ENCODE results near the gene PPM1E. TPM values are rescaled to one million over a fixed set of nuclear protein-coding genes. Genes with fewer than 3 reads are reported as not detected.

Gene PPM1E
- total RNA-seq, 2 experiments from 2014 or later, result not detected

GRCh38 chr17:58980706-58981481, 225.2 kb downstream of the PPM1E start:
- CTCF ChIA-PET, result no interaction called here
- POLR2A ChIA-PET, result no interaction called here
- Mint-ChIP-seq H3K27ac (no peak overlapping the region), H3K4me1 (no peaks in the 10 kb centered on the region), H3K27me3 (no peaks in the 10 kb centered on the region), H3K4me3 (no peak overlapping the region), H3K9me3 (no peaks in the 10 kb centered on the region), H3K36me3 (ENCODE audit: low read depth) (no peaks in the 10 kb centered on the region)
- DNase-seq, result no peak

- H3K27ac Mint-ChIP-seq, result no peak overlapping the region
- H3K27me3 Mint-ChIP-seq, result no peaks in the 10 kb centered on the region
- ChIA-PET POLR2A (no interaction called here), CTCF (no interaction called here)
- no peaks in the 10 kb centered on the region for H3K4me1 Mint-ChIP-seq
- H3K36me3 Mint-ChIP-seq (ENCODE audit: low read depth), result peaks cover 4% of the 10 kb centered on the region
- no peak for DNase-seq
- no peak overlapping the region for H3K4me3 Mint-ChIP-seq
- no peaks in the 10 kb centered on the region for H3K9me3 Mint-ChIP-seq
Observed at GRCh38 chr17:58982626-58983025, 227.0 kb downstream of the PPM1E start.

GRCh38 chr17:58985367-58985766, 229.7 kb downstream of the PPM1E start:
- DNase-seq, result no peak
- Mint-ChIP-seq H3K27me3 (no peaks in the 10 kb centered on the region), H3K9me3 (no peaks in the 10 kb centered on the region), H3K36me3 (ENCODE audit: low read depth) (peaks cover 7% of the 10 kb centered on the region), H3K4me1 (peaks cover 2% of the 10 kb centered on the region), H3K4me3 (no peak overlapping the region), H3K27ac (no peak overlapping the region)
- CTCF ChIA-PET, result interaction anchor here (1.0 kb wide), 1 partner anchor 11 kb away, joined by 3 read pairs; no protein-coding TSS in a partner anchor
- POLR2A ChIA-PET, result no interaction called here

- ChIA-PET POLR2A (no interaction called here), CTCF (interaction anchor here (1.0 kb wide), 1 partner anchor 10 kb away, joined by 3 read pairs; no protein-coding TSS in a partner anchor)
- no peak for DNase-seq
- peaks cover 2% of the 10 kb centered on the region for H3K4me1 Mint-ChIP-seq
- peaks cover 7% of the 10 kb centered on the region for H3K36me3 Mint-ChIP-seq (ENCODE audit: low read depth)
- H3K9me3 Mint-ChIP-seq, result no peaks in the 10 kb centered on the region
- no peak overlapping the region for H3K4me3 Mint-ChIP-seq
- no peaks in the 10 kb centered on the region for H3K27me3 Mint-ChIP-seq
- no peak overlapping the region for H3K27ac Mint-ChIP-seq
Observed at GRCh38 chr17:58985971-58986370, 230.3 kb downstream of the PPM1E start.

GRCh38 chr17:58989629-58990028, 234.0 kb downstream of the PPM1E start:
- Mint-ChIP-seq H3K36me3 (ENCODE audit: low read depth) (peaks cover 13% of the 10 kb centered on the region), H3K4me3 (no peak overlapping the region), H3K27ac (no peak overlapping the region), H3K4me1 (peaks cover 4% of the 10 kb centered on the region), H3K9me3 (no peaks in the 10 kb centered on the region), H3K27me3 (no peaks in the 10 kb centered on the region)
- ChIA-PET CTCF (interaction anchor here (0.7 kb wide), 1 partner anchor 454 kb away, joined by 3 read pairs; no protein-coding TSS in a partner anchor), POLR2A (no interaction called here)
- no peak for DNase-seq

- DNase-seq, result no peak
- Mint-ChIP-seq H3K27me3 (no peaks in the 10 kb centered on the region), H3K9me3 (no peaks in the 10 kb centered on the region), H3K4me1 (peaks cover 4% of the 10 kb centered on the region), H3K27ac (no peak overlapping the region), H3K4me3 (no peak overlapping the region), H3K36me3 (ENCODE audit: low read depth) (peaks cover 16% of the 10 kb centered on the region)
- POLR2A ChIA-PET, result no interaction called here
- CTCF ChIA-PET, result no interaction called here
Observed at GRCh38 chr17:58991718-58992331, 236.2 kb downstream of the PPM1E start.

GRCh38 chr17:58993311-58993710, 237.7 kb downstream of the PPM1E start:
- no peak overlapping the region for H3K4me3 Mint-ChIP-seq
- CTCF ChIA-PET, result no interaction called here
- H3K36me3 Mint-ChIP-seq (ENCODE audit: low read depth), result peaks cover 20% of the 10 kb centered on the region
- DNase-seq, result no peak
- peaks cover 4% of the 10 kb centered on the region for H3K4me1 Mint-ChIP-seq
- POLR2A ChIA-PET, result no interaction called here
- H3K9me3 Mint-ChIP-seq, result no peaks in the 10 kb centered on the region
- H3K27ac Mint-ChIP-seq, result no peak overlapping the region
- H3K27me3 Mint-ChIP-seq, result no peaks in the 10 kb centered on the region

GRCh38 chr17:58995247-58995940, 239.7 kb downstream of the PPM1E start:
- DNase-seq, result no peak
- Mint-ChIP-seq H3K4me1 (peaks cover 2% of the 10 kb centered on the region), H3K9me3 (no peaks in the 10 kb centered on the region), H3K27me3 (no peaks in the 10 kb centered on the region), H3K27ac (no peak overlapping the region), H3K4me3 (no peak overlapping the region), H3K36me3 (ENCODE audit: low read depth) (peaks cover 30% of the 10 kb centered on the region)
- ChIA-PET CTCF (interaction anchor here (0.6 to 1.2 kb wide), 3 partner anchors 10 to 834 kb away, joined by 3 read pairs; no protein-coding TSS in a partner anchor), POLR2A (interaction anchor here (0.6 kb wide), 1 partner anchor 76 kb away, joined by 4 read pairs; no protein-coding TSS in a partner anchor)

- Mint-ChIP-seq H3K36me3 (ENCODE audit: low read depth) (peaks cover 35% of the 10 kb centered on the region), H3K4me1 (peaks cover 15% of the 10 kb centered on the region), H3K4me3 (no peak overlapping the region), H3K27ac (no peak overlapping the region), H3K9me3 (no peaks in the 10 kb centered on the region), H3K27me3 (no peaks in the 10 kb centered on the region)
- no peak for DNase-seq
- ChIA-PET POLR2A (no interaction called here), CTCF (interaction anchor here (0.6 to 1.2 kb wide), 2 partner anchors 12 to 17 kb away, joined by 3 to 4 read pairs; no protein-coding TSS in a partner anchor)
Observed at GRCh38 chr17:58996968-58997367, 241.3 kb downstream of the PPM1E start.

GRCh38 chr17:58997756-58998553, 242.3 kb downstream of the PPM1E start:
- no peak overlapping the region for H3K27ac Mint-ChIP-seq
- peaks cover 35% of the 10 kb centered on the region for H3K36me3 Mint-ChIP-seq (ENCODE audit: low read depth)
- POLR2A ChIA-PET, result no interaction called here
- H3K9me3 Mint-ChIP-seq, result no peaks in the 10 kb centered on the region
- H3K4me3 Mint-ChIP-seq, result no peak overlapping the region
- no peaks in the 10 kb centered on the region for H3K27me3 Mint-ChIP-seq
- peaks cover 22% of the 10 kb centered on the region for H3K4me1 Mint-ChIP-seq
- no peak for DNase-seq
- CTCF ChIA-PET, result interaction anchor here (0.6 kb wide), 1 partner anchor 16 kb away, joined by 4 read pairs; no protein-coding TSS in a partner anchor

GRCh38 chr17:58998871-58999270, 243.2 kb downstream of the PPM1E start:
- POLR2A ChIA-PET, result no interaction called here
- no peaks in the 10 kb centered on the region for H3K9me3 Mint-ChIP-seq
- no peak overlapping the region for H3K27ac Mint-ChIP-seq
- CTCF ChIA-PET, result interaction anchor here (1.1 kb wide), 1 partner anchor 282 kb away, joined by 3 read pairs; no protein-coding TSS in a partner anchor
- peaks cover 23% of the 10 kb centered on the region for H3K4me1 Mint-ChIP-seq
- no peak for DNase-seq
- no peak overlapping the region for H3K4me3 Mint-ChIP-seq
- no peaks in the 10 kb centered on the region for H3K27me3 Mint-ChIP-seq
- H3K36me3 Mint-ChIP-seq (ENCODE audit: low read depth), result peaks cover 31% of the 10 kb centered on the region

- POLR2A ChIA-PET, result no interaction called here
- Mint-ChIP-seq H3K9me3 (no peaks in the 10 kb centered on the region), H3K4me1 (peaks cover 25% of the 10 kb centered on the region), H3K36me3 (ENCODE audit: low read depth) (peaks cover 31% of the 10 kb centered on the region), H3K4me3 (no peak overlapping the region), H3K27me3 (no peaks in the 10 kb centered on the region), H3K27ac (peak overlapping the region; percentile 48)
- CTCF ChIA-PET, result interaction anchor here (1.1 kb wide), 1 partner anchor 283 kb away, joined by 3 read pairs; no protein-coding TSS in a partner anchor
- no peak for DNase-seq
Observed at GRCh38 chr17:58999500-58999899, 243.8 kb downstream of the PPM1E start.
